ENCODE results near the gene RPL21.
"Not testable (repeated sequence)": the region's sequence is repeated elsewhere in the genome, so short reads cannot be mapped to it uniquely, and the experiment has no call there.

Gene RPL21

GRCh38 chr13:27290715-27291114 is 39.4 kb downstream of the RPL21 start:
- DNase-seq, result no peak

- not testable (repeated sequence) for DNase-seq
Observed at GRCh38 chr13:27291967-27292366, 40.6 kb downstream of the RPL21 start.

- DNase-seq, result peak; percentile 17 to 19
Observed at GRCh38 chr13:27293076-27293691, 41.8 kb downstream of the RPL21 start.

DNA sequence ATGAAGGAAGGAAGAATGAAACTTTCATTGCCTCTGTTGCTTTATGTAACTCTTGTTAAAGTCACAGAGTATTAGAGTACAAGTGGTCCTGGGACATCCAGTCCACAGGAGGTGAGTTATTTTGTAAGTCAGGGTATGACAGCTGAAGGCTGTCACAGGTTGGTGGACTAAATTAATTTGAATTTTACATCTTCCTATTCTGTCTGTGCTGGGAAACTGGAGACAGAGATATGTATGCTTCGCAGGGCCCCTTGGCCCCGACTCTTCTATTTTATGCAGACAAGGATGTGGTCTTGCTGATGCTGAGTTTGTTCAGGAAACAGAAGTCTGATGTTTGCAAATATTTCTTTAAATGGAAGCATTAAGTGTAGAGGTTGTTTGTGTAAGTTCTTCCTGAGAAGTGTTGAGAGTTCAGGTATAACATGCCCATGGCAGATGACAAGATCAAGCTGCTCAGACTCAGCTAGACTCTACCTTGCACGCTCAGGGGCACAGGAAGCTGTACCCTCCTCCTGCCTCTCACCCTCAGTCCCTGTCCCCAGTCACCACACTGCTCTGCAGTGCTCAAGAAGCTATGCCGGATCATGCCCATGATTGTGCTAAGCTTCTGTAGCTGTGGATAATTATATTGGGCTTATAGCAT is 42.6 kb downstream of the RPL21 start:
- DNase-seq, result peak; percentile 33 to 56

- DNase-seq, result no peak
Observed at GRCh38 chr13:27295096-27295495, 43.7 kb downstream of the RPL21 start.

GRCh38 chr13:27295660-27296059 is 44.3 kb downstream of the RPL21 start:
- DNase-seq, result no peak

DNA sequence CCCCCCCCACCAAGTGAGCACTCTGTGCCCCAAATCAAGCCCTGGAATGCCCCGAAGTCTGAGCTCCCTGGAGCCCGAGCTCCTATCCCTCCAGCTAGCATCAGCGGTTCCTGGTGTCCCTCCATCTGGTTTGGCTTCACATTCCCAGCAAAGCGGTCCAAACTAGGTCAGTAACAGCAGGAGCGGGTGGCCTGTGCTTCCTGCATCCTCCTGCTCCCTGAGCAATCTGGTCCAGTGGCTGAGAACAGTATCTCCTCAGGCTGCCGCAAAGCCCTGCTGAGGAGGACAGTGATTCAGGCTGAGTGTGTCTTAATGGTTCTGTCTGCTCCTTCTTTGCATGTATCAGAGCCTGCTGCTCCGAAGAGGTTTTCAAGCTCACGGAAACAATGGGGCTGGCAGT is 45.1 kb downstream of the RPL21 start:
- DNase-seq, result no peak

GRCh38 chr13:27298849-27299248 is 47.5 kb downstream of the RPL21 start:
- DNase-seq, result no peak

GRCh38 chr13:27300406-27300805 is 49.0 kb downstream of the RPL21 start:
- DNase-seq, result not testable (repeated sequence)

- DNase-seq, result no peak
Observed at GRCh38 chr13:27300941-27301586, 49.7 kb downstream of the RPL21 start.

DNA sequence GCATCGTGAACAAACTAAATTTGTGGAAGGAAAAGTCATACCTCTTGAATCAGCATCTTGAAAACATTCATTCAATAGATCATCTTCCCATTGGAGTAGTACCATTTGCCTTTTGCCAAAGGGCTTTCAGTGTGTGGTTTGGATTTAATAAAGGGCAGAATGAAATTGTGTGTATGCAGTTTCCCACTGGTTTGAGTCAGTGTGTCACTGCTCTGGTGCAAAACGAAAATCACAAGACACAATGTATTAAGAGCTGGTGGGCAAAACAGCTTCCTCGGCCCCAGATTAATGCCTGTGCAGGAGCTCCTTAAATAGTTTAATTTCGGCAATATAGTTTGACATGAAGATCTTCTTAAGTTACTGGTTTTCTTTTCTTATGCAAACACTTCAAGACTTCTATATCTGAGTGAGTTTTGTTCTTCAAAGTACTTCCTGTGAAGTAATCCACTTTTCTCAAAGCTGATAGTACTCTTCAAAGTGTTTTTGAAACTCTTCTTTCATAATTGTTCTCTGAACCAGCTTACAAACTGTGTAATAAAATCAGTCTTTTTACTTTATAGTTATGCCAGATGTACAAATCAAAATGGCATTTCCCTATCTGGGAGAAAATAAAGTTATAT is 51.4 kb downstream of the RPL21 start:
- DNase-seq, result peak in 1 of 2 donors; percentile 15

GRCh38 chr13:27304099-27304498 is 52.7 kb downstream of the RPL21 start:
- DNase-seq, result no peak

GRCh38 chr13:27304611-27305010 is 53.3 kb downstream of the RPL21 start:
- DNase-seq, result no peak
